ENCODE results near the gene VPS13C.
"Not testable (repeated sequence)": the region's sequence is repeated elsewhere in the genome, so short reads cannot be mapped to it uniquely, and the experiment has no call there.

Gene VPS13C

GRCh38 chr15:62046078-62046743, 14.0 kb downstream of the VPS13C start:
- no peak for DNase-seq

- DNase-seq, result peak; percentile 72
These were observed 24.9 kb downstream of the VPS13C start for GRCh38 chr15:62035256-62035924.

GRCh38 chr15:62027916-62028315, 32.3 kb downstream of the VPS13C start:
- DNase-seq, result no peak

GRCh38 chr15:62027263-62027565, 33.0 kb downstream of the VPS13C start:
- no peak for DNase-seq

- DNase-seq, result no peak
These were observed 33.6 kb downstream of the VPS13C start for GRCh38 chr15:62026487-62027262.

- DNase-seq, result no peak
These were observed 38.2 kb downstream of the VPS13C start for GRCh38 chr15:62021991-62022600.

GRCh38 chr15:62020576-62021160, 39.6 kb downstream of the VPS13C start:
- peak; percentile 21 for DNase-seq

GRCh38 chr15:62005354-62005753, 54.9 kb downstream of the VPS13C start:
- not testable (repeated sequence) for DNase-seq

GRCh38 chr15:61997786-61998185, 62.5 kb downstream of the VPS13C start:
- DNase-seq, result no peak

GRCh38 chr15:61996056-61996635, 64.1 kb downstream of the VPS13C start:
- DNase-seq, result no peak

- DNase-seq, result peak; percentile 61
These were observed 66.0 kb downstream of the VPS13C start for GRCh38 chr15:61994216-61994615.

- no peak for DNase-seq
These were observed 67.7 kb downstream of the VPS13C start for GRCh38 chr15:61992518-61992917.

- no peak for DNase-seq
These were observed 70.6 kb downstream of the VPS13C start for GRCh38 chr15:61989667-61990066.

GRCh38 chr15:61987824-61988223, 72.4 kb downstream of the VPS13C start:
- no peak for DNase-seq

GRCh38 chr15:61983081-61983480, 77.2 kb downstream of the VPS13C start:
- no peak for DNase-seq

- no peak for DNase-seq
These were observed 82.0 kb downstream of the VPS13C start for GRCh38 chr15:61978225-61978624.

- DNase-seq, result no peak
These were observed 85.5 kb downstream of the VPS13C start for GRCh38 chr15:61974759-61975158.

GRCh38 chr15:61974118-61974517, 86.1 kb downstream of the VPS13C start:
- DNase-seq, result no peak

GRCh38 chr15:61951949-61952348, 108.3 kb downstream of the VPS13C start:
- peak; percentile 7 for DNase-seq

GRCh38 chr15:61946778-61947177, 113.5 kb downstream of the VPS13C start:
- peak; percentile 50 for DNase-seq

- no peak for DNase-seq
These were observed 116.3 kb downstream of the VPS13C start for GRCh38 chr15:61943992-61944391.

GRCh38 chr15:61938249-61938648, 122.0 kb downstream of the VPS13C start:
- no peak for DNase-seq
